NCI-H1092 (cell line): ENCODE measurements around the gene MARCHF3.
"Not testable (repeated sequence)": the region's sequence is repeated elsewhere in the genome, so short reads cannot be mapped to it uniquely, and the experiment has no call there.

Experiments used
- DNase-seq: peaks from one replicate; lab custom pipeline; 2025; lab: John Stamatoyannopoulos, UW

MARCHF3 gene

DNA sequence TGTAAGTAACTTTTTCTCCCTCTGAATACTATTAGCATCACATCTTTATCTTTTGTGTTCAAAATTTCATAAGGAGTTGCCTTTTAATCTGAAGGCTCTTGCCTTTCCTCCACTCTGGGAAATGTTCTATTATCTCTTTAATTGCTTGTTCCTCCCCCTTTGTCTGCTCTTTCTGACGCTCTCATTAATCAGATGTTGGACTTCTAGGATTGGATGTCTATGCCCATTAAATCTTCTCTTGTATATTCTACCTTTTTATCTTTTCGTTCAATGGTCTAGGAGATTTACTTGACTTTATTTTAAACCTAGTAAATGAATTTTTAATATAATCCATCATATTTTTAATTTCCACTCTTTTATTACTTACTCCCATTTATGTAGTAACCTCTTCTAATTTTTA lies 76.7 kb downstream of the MARCHF3 start:
- DNase-seq, result no peak

DNA sequence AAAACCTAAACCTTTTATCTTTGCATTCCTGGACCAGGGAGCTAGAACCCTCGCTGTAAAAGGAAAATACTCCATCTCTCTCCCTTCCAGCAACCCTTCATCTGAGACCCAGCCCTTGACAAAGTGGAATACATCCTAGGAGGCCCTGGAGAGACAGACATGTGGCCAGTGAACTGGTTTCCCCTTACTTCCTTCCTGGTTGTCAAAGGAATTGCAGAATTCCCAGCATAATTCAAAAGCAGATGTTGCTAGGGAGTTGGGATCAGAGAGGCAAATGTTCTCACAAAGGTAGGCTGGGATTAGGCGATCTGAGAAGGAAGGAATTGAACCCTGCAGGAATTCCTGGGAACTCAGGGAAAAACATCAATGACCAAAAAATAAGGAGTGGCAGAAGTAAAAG lies 80.9 kb downstream of the MARCHF3 start:
- DNase-seq, result no peak

DNA sequence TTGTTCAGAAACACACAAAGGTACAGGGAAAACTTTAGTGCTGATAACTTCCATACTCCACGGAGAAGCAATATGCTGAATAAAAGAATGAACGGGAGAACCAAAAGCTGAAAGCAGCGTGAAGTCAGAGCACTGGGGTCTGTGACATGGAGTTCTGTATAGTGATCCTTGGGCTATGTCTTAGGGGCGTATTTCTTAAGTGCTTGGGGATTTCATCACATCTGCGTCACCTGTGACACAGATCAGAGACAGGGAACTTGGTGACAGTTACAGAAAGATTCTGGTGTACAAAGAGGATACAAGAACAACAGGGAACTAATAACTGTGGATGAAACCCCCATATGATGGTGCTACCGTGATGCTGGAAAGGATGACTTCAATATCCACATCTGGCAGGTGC lies 81.9 kb downstream of the MARCHF3 start:
- DNase-seq, result no peak

DNA sequence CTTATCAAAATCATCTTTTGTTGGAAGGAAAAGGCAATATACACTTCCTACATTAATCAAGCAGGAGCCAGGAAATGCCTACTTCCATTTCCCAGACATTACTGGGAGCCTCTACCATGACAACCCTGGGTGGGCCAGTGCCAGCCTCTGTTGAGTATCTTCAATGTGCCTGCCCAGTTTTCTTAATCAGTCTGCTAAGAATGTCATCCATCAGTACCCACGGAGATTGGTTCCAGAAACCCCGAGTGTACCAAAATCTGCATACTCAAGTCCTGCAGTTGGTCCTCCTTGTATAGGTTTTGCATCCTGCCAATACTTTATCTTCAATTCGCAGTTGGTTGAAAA lies 82.4 kb downstream of the MARCHF3 start:
- no peak for DNase-seq

DNA sequence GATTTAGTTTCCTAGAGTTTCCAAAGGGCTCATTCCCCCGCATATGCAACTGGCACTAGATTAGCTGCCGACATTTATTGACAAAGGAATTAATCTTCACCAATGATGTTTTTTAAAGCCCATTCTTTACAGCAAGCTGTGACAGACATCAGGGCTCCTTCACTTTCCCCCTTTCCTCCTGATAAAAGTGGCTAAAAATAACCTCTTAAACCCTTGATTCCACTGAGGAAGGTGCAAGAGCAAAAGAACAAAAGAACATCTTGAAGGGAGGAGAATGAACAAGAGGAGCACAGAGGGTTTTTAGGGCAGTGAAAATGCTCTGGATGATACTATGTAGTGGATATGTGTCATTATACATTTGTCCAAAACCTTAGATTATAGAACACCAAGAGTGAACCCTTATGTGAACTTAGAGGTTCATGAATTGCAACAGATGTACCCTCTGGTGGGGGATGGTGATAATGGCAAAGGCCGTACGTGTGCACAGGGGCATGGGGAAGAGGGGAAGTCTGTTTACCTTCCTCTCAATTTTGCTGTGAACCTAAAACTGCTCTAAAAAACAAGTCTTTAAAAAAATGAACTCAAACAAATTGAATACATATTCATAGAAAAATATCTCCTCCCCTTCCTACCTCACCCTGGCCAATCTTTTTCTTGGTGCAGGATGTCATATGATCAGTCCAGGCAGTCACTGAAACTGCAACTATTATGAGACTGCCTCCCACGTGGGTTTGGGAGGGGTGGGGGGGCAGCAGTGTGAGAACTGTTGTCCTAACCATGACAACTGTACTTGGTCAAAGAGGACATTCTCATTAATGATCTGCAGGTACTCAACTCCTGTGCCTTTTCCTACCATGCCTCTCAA lies 83.0 kb downstream of the MARCHF3 start:
- no peak for DNase-seq

DNA sequence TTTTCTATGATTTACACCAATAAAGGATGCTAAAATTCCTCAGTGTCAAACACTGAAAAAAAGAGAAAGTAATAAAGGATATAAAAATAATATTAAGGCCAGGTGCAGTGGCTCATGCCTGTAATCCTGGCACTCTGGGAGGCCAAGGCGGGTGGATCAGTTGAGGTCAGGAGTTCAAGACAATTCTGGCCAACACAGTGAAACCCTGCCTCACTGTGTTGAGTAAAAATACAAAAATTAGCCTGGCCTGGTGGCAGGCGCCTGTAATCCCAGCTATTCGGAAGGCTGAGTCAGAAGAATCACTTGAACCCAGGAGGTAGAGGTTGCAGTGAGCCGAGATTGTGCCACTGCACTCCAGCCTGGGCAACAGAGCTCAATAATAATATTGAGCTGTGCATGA lies 87.5 kb downstream of the MARCHF3 start:
- DNase-seq, result not testable (repeated sequence)

DNA sequence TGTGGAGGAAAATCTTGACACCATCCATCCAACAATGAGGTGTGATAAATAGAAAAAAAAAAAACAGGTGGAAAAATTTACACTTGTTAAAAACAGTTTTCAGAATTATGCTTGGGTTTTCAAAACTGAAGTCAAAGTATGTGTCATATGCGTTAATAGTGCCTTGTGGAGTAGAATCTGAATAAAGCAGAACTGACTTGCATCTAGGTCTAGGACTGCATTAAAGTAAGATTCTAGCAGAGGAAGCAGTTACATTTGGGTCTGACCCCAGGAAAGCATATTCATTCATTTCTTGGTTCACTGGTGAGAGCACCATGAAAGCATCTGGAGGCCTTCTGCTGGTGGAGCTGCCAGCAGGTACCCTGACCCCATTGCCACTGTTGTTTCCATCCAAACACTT lies 89.0 kb downstream of the MARCHF3 start:
- no peak for DNase-seq

DNA sequence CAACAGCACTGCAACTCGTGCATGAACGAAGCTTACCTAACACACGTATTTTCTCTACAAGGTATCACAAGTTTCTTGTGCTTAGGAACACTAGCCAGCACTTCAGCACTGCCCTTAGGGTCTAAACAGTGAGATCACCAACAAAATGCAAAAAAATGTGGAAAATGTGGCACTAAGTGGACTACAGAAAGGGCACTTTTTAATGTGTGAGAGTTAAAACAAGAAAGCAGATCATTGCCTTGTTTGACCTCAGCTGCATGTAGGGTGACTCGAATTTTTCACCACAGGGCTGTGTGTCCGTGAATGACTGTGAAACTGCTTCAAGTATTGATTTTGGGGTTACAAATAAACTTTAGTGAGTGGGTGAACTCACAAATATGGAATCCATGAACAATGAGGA lies 90.5 kb downstream of the MARCHF3 start:
- no peak for DNase-seq

DNA sequence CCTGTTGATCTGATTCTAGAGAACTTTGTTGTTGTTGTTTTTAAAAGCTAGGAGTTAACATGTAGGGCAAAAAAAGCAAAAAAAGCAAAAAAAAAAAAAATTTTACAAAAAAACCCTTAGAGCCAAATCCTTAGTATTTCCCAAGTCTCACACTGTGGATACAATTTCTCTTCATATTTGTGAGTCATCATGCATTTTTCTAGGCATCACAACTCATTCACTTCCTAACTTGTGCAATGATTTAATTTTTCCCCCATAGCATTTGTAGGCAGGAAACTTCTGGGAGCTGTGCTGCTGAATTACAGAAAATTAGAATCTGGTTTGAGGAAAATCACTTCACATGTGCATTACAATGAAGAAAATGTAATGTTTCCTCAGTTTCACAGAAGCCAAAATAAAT lies 91.9 kb downstream of the MARCHF3 start:
- DNase-seq, result no peak

DNA sequence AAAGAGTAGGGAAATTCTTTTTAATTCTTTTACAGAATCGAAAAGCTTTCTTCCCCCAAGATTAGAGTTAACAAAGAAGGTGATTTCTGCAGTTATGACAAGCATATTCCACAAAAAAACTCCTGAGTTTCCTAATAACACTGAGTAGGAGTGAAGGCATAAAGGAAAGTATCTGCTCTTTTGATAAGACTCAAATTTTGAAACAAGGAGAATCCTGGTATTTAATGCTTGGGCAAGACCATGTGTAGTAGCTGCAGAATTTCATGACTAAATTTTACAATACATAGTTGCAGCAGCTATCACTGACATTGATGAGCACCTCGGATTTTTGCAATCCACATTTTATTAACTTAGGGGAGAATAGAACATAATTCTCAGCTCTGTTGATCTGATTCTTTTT lies 92.6 kb downstream of the MARCHF3 start:
- no peak for DNase-seq

DNA sequence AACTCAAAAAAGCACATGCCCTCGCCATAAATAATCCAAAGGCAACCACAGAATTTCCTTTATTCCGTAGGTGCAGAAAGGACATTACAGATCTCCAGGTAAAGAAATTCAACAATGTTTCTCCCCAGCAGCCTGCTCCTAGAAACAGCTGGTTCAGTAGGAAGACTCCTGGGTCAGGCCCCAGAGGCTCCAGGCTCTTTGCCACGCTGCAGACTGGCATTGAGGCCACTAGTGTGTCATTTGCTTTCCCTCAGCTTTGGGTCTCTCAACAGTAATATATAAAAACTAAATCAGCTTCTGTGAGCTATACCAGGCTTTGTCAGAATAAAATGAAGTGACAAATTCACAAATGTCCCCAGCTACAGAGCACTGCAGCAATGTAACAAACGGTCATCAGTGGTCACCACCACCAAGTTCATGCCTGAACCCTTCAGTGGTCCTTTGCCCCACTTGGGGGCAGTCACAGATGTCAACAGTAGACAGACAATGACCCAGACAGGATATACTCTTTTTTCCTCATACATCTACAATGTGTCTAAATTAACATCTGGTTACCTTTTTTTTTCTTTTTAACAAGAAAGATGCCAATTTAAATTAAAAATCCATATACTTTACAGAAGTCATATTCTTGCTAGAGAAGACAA lies 93.5 kb downstream of the MARCHF3 start:
- DNase-seq, result no peak

DNA sequence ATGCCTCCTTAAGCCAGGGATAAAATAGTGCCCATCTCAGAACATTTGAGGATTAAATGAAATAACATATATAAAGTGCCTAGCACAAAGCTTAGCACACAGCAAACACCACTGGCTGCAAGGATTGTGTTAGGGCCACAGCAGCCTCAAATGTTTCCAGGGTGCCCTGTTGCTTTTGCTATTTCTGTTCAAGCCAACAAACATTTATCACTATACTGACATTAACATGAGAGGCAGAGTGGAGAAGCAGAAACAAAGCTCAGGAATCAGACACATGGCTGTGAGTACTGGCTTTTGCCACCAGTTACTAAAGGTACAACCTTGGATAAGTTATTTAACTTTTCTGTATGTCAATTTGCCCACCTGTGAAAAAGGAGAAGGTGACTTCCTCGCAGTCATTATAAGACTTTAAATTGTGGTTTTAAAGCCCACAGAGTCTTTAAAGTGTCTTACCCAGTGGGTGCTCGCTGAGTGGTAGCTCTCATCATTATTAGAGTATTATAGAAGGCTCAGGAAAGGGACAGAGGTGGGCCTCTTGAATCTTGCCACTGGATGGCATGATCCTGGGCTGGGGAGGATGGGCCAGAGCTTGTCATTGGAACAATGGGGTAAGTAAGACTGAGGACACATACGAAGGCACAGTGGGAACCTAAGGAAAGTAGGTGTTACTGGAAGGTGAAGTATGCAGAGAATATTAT lies 98.2 kb downstream of the MARCHF3 start:
- DNase-seq, result no peak

DNA sequence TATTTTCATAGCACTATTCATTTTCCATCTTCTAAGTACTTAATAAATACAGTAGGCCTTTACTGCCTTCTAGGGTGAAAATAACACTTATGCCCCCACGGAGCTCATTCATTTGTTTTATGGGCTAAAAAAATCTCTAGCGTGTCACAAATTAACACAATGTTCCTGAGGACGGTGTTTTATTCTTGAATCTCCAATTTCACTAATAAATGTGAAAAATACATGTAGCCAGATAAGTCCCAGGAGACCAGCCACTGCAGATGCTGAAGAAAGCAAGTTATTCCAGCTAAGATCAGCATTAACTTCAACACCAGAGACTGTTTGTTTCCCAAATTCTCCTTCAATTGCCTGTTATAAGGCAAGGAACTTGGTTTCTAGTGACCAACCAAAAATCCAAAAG lies 102.3 kb downstream of the MARCHF3 start:
- DNase-seq, result no peak

DNA sequence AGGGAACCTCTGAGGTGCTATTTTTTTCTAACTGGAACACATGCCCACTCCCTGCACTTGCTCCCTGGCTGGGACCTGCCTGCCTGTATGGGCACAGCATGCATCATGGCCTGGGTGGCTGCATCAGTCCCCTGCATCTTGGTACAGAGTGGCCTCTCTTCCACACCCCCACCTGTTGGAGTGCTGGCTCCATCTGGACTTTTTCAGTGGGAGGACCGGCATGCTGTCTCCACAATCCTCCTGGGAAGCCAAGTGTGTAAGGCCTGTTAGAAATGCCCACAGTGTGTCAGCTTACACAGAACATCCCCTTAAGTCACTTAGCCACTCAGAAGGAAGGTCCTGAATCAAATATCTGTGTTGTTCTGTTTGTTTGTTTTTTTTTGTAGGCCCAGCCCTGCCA lies 102.9 kb downstream of the MARCHF3 start:
- no peak for DNase-seq

DNA sequence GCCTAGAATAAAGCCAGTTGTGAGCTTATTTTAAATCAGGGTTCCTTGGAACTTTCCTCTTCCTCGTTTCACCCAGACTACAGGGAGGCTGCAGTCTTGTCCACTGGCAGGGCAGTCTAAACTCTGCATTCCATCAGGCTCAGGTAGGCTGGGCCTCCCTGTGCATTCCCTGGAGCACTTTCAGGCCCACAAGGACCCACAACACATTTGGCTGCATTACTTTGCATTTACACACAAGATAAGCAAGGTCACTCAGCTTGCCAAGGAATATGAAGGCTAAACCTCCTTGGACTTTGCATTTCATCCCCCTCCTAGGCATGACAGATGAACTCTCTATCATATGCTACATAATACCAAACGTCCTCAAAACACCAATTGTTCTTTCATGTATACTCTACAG lies 104.2 kb downstream of the MARCHF3 start:
- no peak for DNase-seq

DNA sequence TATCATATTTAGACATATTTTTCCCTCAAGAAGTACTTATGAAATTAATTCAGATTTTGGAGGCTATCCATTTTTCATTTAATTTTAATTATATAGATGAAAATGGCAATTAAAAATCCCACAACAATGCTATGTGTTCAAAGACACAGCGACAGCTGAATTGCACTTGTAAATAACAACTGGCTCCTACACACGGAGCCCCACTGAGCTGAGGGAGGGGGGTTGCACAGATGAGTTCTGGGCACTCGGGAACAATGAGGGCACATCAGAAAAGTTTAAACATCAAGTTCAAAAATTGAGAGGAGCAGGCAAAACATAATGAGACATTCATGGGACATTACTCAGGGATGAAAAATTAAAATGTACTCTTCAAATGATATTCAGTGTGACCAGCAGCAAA lies 104.9 kb downstream of the MARCHF3 start:
- DNase-seq, result no peak

DNA sequence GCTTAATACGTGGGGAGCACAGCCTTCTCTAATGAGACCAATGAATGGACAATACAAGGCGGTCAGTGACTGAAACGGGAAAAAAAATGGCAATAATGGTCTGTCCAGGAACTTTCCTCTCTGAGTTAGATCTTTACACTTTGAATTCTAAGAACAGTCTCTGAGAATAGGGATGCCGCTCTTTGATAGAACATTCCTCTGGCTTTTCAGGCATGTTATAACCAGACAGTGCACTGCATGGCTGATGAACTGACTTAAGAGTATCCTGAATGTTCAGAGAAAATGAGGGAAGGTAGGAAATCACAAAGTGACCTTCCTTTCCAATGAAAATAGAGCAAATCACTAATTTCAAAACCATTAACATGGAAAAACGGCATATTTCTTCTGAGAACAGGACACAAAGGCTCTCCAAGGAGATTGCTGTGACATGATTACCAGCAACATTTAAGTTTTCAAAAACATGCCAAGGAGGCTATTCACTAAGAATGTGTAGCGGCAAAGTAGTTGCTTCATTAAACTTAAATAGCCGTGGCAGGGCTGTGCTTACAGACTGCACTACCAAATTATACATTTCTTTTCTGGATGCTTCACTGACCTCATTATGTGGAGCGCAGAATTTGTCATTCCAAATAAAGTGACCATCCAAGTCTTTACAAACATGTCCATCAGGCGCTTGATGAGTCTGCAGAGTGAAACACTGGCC lies 105.9 kb downstream of the MARCHF3 start:
- no peak for DNase-seq

DNA sequence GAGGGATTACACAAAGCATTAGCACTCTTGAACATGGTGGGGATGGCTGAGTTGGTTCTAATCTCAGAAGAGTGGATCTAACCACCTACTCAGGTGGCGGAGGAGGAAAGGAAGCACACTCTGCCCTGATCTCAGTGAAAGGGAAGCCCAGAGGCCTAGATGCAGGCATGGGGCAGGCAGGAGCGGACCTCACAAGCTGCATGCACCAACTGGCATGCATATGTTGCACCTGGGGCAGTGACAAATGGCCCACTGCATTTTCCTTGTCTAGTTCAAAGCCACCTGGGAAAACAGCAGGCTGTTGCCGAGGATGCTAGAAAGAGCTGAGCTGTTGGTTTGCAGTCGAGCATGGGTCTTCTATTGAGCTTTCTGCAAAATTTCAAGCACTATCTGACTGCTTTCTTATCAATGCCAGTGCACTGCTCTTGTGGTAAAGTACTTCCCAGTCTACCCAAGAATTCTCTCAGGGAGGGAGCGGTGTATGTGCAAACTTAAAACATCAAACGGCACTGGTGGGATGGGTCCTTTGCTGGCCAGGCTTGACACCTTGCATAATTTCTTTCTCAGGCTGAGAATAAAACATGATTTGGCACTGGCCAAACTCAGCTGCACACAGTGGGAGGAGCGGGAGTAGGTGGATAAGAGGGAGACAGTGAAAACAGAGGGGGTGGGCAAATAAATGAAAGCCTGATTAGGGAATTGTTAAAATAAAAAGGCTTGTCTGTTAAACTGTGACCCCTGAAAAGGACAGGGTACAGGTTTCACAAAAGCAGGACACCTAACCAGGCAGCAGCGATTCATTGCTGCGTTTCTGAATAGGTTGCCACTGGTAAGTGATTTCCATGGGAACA lies 108.9 kb downstream of the MARCHF3 start:
- DNase-seq, result peak; percentile 8

DNA sequence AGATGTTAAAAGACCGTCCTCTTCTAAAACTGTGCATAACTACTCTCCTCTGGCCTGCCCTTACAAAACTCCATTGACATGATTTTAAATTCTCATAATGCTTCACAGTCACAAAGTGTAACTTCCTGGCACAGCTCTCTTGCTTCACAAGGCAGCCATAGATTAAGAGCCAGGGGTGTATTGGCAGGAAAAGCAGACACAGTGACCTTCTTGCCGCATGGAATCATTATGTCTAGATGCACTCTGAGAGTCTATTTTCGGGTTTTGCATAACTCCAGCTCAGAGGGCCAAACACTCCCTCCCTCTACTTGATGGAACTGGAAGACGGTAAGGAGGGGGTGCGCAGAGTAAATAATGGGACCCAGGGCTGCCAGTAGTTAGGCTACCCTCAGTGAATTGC lies 110.1 kb downstream of the MARCHF3 start:
- no peak for DNase-seq

DNA sequence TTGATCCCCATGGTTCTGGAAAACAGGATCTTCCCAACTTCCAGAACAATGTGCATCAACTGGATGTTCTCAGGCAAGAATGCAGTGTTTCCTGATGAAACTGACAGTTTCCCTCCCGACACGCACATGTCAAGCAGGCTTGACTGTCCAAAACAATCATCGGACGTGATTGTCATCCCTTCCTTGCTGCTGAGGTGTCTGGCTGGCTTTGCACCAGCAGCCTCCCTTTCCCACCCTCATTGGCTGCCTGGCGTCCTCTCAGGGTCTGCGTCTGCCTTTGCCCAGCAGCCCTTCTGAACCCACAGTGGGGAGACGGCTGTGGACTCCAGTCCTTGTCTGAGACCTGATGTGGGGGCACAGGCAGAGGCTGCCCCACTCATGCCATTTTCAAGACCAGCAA lies 110.8 kb downstream of the MARCHF3 start:
- no peak for DNase-seq

DNA sequence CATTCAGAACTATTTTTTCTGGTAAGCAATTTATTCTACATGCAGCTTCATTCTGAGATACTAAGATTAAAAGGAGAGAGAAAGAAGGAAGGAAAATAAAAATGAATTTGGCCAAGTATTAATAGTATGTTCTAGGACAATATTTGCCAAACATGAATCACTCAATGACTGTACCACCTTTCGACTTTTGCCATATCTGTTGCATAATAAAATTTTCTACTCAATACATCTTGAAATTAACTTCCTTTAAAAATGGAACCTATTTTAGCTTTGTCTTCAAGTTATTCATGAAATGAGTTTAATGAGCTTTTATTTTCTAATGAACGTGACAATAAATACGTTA lies 111.8 kb downstream of the MARCHF3 start:
- DNase-seq, result no peak
